Stimulated activated naive B cell treated with anti-CD40 and anti-IgM and Interleukin-4, amounts not matched to agents 10 μg/mL and 1 μg/mL and 100 μg/mL, for 72 hours (primary cell): ENCODE data around the gene KIAA0586.
"Not testable (repeated sequence)": the region's sequence is repeated elsewhere in the genome, so short reads cannot be mapped to it uniquely, and the experiment has no call there.

Experiments
- ATAC-seq, 2 donors: fragments of 150-1000 bp; cut with Tn5 transposase; replicated peaks; 2 replicates each; pipeline ENCODE4 v1.10.0; 2021; ENCODE audit warnings: moderate library complexity in 1 of 2
- DNase-seq: peaks from one replicate; pipeline ENCODE4 v3.0.0; 2021
- H3K27ac Mint-ChIP-seq: one replicate; pipeline ENCODE4 v1.8.0; 2022; ENCODE audit warnings: mild to moderate bottlenecking, mixed read lengths
- H3K27me3 Mint-ChIP-seq, 2 donors: one replicate each; pipeline ENCODE4 v1.8.0; 2022; ENCODE audit warnings: mixed read lengths in 2 of 2
- H3K36me3 Mint-ChIP-seq, 2 donors: one replicate each; pipeline ENCODE4 v1.8.0; 2022; ENCODE audit warnings: mixed read lengths in 2 of 2, mild to moderate bottlenecking in 1 of 2
- H3K4me1 Mint-ChIP-seq, 2 donors: one replicate each; pipeline ENCODE4 v1.8.0; 2022; ENCODE audit warnings: mixed read lengths in 2 of 2, mild to moderate bottlenecking in 1 of 2
- H3K4me3 Mint-ChIP-seq, 2 donors: one replicate each; pipeline ENCODE4 v1.8.0; 2022; ENCODE audit warnings: mild to moderate bottlenecking in 2 of 2, mixed read lengths in 2 of 2, moderate library complexity in 1 of 2
- H3K9me3 Mint-ChIP-seq, 2 donors: one replicate each; pipeline ENCODE4 v1.8.0; 2022; ENCODE audit warnings: mixed read lengths in 2 of 2, mild to moderate bottlenecking in 1 of 2

Gene KIAA0586

GRCh38 chr14:58427281-58428117, at the start of gene KIAA0586, which contains the start of gene TIMM9:
Gene KIAA0586, plus strand, starts transcription at chr14:58427719. Its CDS starts 546 bp downstream, at chr14:58428265.
Gene TIMM9, minus strand, starts transcription at chr14:58427531. Its CDS starts 15,586 bp downstream, at chr14:58411945.
- Mint-ChIP-seq H3K27me3 (no peaks in the 10 kb centered on the region), H3K9me3 (no peaks in the 10 kb centered on the region), H3K36me3 (peaks cover 5% of the 10 kb centered on the region in 2 donors), H3K4me3 (peak within 1 kb of the TSS; percentile 84), H3K27ac (peak within 1 kb of the TSS; percentile 84), H3K4me1 (peaks cover 10 to 12% of the 10 kb centered on the region in 2 donors)
- ATAC-seq: peak; percentile 93 to 95
- peak; percentile 94 for DNase-seq

GRCh38 chr14:58390830-58391229, 36.7 kb upstream of the KIAA0586 start:
- ATAC-seq (no peak), DNase-seq (no peak)
- Mint-ChIP-seq H3K27ac (no peak overlapping the region), H3K4me3 (no peak overlapping the region), H3K4me1 (peaks cover 0 to 5% of the 10 kb centered on the region in 2 donors), H3K27me3 (no peaks in the 10 kb centered on the region), H3K36me3 (peaks cover 1 to 5% of the 10 kb centered on the region in 2 donors), H3K9me3 (no peaks in the 10 kb centered on the region)

GRCh38 chr14:58395562-58395811, 32.0 kb upstream of the KIAA0586 start:
- H3K4me3 Mint-ChIP-seq: peak overlapping the region; percentile 74 to 88
- H3K4me1 Mint-ChIP-seq: peaks cover 3 to 13% of the 10 kb centered on the region in 2 donors
- no peaks in the 10 kb centered on the region for H3K9me3 Mint-ChIP-seq
- no peaks in the 10 kb centered on the region for H3K27me3 Mint-ChIP-seq
- no peak overlapping the region for H3K27ac Mint-ChIP-seq
- peaks cover 3 to 11% of the 10 kb centered on the region in 2 donors for H3K36me3 Mint-ChIP-seq
- DNase-seq: no peak
- ATAC-seq: no peak

- H3K4me1 Mint-ChIP-seq: peaks cover 3 to 13% of the 10 kb centered on the region in 2 donors
- no peaks in the 10 kb centered on the region for H3K27me3 Mint-ChIP-seq
- H3K4me3 Mint-ChIP-seq: peak within 1 kb of the TSS; percentile 85 to 88
These were observed 31.4 kb upstream of the KIAA0586 start, which contains the start of gene TOMM20L for GRCh38 chr14:58395812-58396788. Gene TOMM20L, plus strand, starts transcription at chr14:58395930. Its CDS starts 28 bp downstream, at chr14:58395958.

GRCh38 chr14:58397156-58397555, 30.4 kb upstream of the KIAA0586 start:
- H3K27ac Mint-ChIP-seq: no peak overlapping the region

More at GRCh38 chr14:58395812-58396788, 31.4 kb upstream of the KIAA0586 start, which contains the start of gene TOMM20L:
- peaks cover 3 to 15% of the 10 kb centered on the region in 2 donors for H3K36me3 Mint-ChIP-seq
- ATAC-seq: peak; percentile 94 to 95
- peak; percentile 75 for DNase-seq
- no peaks in the 10 kb centered on the region for H3K9me3 Mint-ChIP-seq
- H3K27ac Mint-ChIP-seq: peak within 1 kb of the TSS; percentile 91

GRCh38 chr14:58398495-58398894, 29.0 kb upstream of the KIAA0586 start:
- no peak for DNase-seq
- Mint-ChIP-seq H3K27me3 (no peaks in the 10 kb centered on the region), H3K4me1 (peaks cover 3 to 13% of the 10 kb centered on the region in 2 donors)

More at GRCh38 chr14:58397156-58397555, 30.4 kb upstream of the KIAA0586 start:
- Mint-ChIP-seq H3K4me1 (peaks cover 3 to 13% of the 10 kb centered on the region in 2 donors), H3K36me3 (peaks cover 6 to 22% of the 10 kb centered on the region in 2 donors), H3K9me3 (no peaks in the 10 kb centered on the region), H3K4me3 (no peak overlapping the region), H3K27me3 (no peaks in the 10 kb centered on the region)
- DNase-seq: no peak
- no peak for ATAC-seq

GRCh38 chr14:58398895-58399294, 28.6 kb upstream of the KIAA0586 start:
- Mint-ChIP-seq H3K27me3 (no peaks in the 10 kb centered on the region), H3K27ac (no peak overlapping the region), H3K4me3 (no peak overlapping the region), H3K36me3 (peaks cover 6 to 28% of the 10 kb centered on the region in 2 donors), H3K9me3 (no peaks in the 10 kb centered on the region), H3K4me1 (peaks cover 3 to 13% of the 10 kb centered on the region in 2 donors)
- DNase-seq (no peak), ATAC-seq (no peak)

More at GRCh38 chr14:58398495-58398894, 29.0 kb upstream of the KIAA0586 start:
- Mint-ChIP-seq H3K27ac (no peak overlapping the region), H3K4me3 (no peak overlapping the region), H3K9me3 (no peaks in the 10 kb centered on the region), H3K36me3 (peaks cover 6 to 28% of the 10 kb centered on the region in 2 donors)
- ATAC-seq: no peak

- ATAC-seq (no peak), DNase-seq (no peak)
- Mint-ChIP-seq H3K36me3 (peaks cover 15 to 33% of the 10 kb centered on the region in 2 donors), H3K9me3 (no peaks in the 10 kb centered on the region), H3K27me3 (no peaks in the 10 kb centered on the region), H3K4me1 (peaks cover 0 to 2% of the 10 kb centered on the region in 2 donors), H3K27ac (no peak overlapping the region), H3K4me3 (no peak overlapping the region)
These were observed 25.9 kb upstream of the KIAA0586 start for GRCh38 chr14:58401587-58401986.

GRCh38 chr14:58408681-58409215, 18.8 kb upstream of the KIAA0586 start:
- ATAC-seq (no peak), DNase-seq (no peak)
- Mint-ChIP-seq H3K27ac (no peak overlapping the region), H3K4me1 (no peaks in the 10 kb centered on the region), H3K9me3 (no peaks in the 10 kb centered on the region), H3K4me3 (no peak overlapping the region), H3K27me3 (no peaks in the 10 kb centered on the region), H3K36me3 (peaks cover 28 to 31% of the 10 kb centered on the region in 2 donors)

- peaks cover 0 to 7% of the 10 kb centered on the region in 2 donors for H3K9me3 Mint-ChIP-seq
- ATAC-seq (peak in 1 of 2 donors; percentile 16), DNase-seq (no peak)
- H3K27ac Mint-ChIP-seq: no peak overlapping the region
- peaks cover 6 to 23% of the 10 kb centered on the region in 2 donors for H3K4me1 Mint-ChIP-seq
- peaks cover 42 to 56% of the 10 kb centered on the region in 2 donors for H3K36me3 Mint-ChIP-seq
- no peak overlapping the region for H3K4me3 Mint-ChIP-seq
- no peaks in the 10 kb centered on the region for H3K27me3 Mint-ChIP-seq
These were observed 12.7 kb upstream of the KIAA0586 start for GRCh38 chr14:58414845-58415244.

GRCh38 chr14:58415636-58416547, 11.6 kb upstream of the KIAA0586 start:
- Mint-ChIP-seq H3K36me3 (peaks cover 41 to 60% of the 10 kb centered on the region in 2 donors), H3K27me3 (no peaks in the 10 kb centered on the region), H3K4me3 (no peak overlapping the region), H3K9me3 (peaks cover 0 to 7% of the 10 kb centered on the region in 2 donors), H3K4me1 (peaks cover 8 to 23% of the 10 kb centered on the region in 2 donors), H3K27ac (no peak overlapping the region)
- ATAC-seq (no peak), DNase-seq (no peak)

- H3K27ac Mint-ChIP-seq: peak overlapping the region; percentile 14
- not testable (repeated sequence) for H3K4me3 Mint-ChIP-seq
- H3K36me3 Mint-ChIP-seq: peaks cover 39 to 60% of the 10 kb centered on the region in 2 donors
These were observed 10.6 kb upstream of the KIAA0586 start for GRCh38 chr14:58416934-58417333.

More at GRCh38 chr14:58416934-58417333, 10.6 kb upstream of the KIAA0586 start:
- peaks cover 8 to 23% of the 10 kb centered on the region in 2 donors for H3K4me1 Mint-ChIP-seq
- not testable (repeated sequence) for H3K9me3 Mint-ChIP-seq, H3K27me3 Mint-ChIP-seq, DNase-seq, ATAC-seq
